Left lung (tissue), 10 donors: Measurements from ENCODE around the gene NEK5. TPM values are rescaled to one million over a fixed set of nuclear protein-coding genes. Genes with fewer than 3 reads are reported as not detected.
"Not testable (repeated sequence)": the region's sequence is repeated elsewhere in the genome, so short reads cannot be mapped to it uniquely, and the experiment has no call there.

Experiments
- ATAC-seq: fragments of 200-7000 bp; cut with Tn5 transposase; one replicate; pipeline ENCODE4 v1.9.1; 2020; ENCODE audit warnings: moderate library complexity
- DNase-seq, 4 donors: peaks; one replicate each; pipeline ENCODE4 v3.0.0-alpha.2; 2013 to 2020
- H3K27ac ChIP-seq, 2 donors: fragments of 200-600 bp; sonication (generic) in 1 of 2; one replicate each; pipeline versions ENCODE4 v1.5.0 to v1.8.0; 2020 to 2021
- H3K27me3 ChIP-seq, 2 donors: fragments of 200-600 bp; sonication (generic) in 1 of 2; one replicate each; pipeline versions ENCODE4 v1.5.0 to v1.8.0; 2020 to 2021
- H3K36me3 ChIP-seq, 2 donors: fragments of 200-600 bp; sonication (generic) in 1 of 2; one replicate each; pipeline versions ENCODE4 v1.5.0 to v1.8.0; 2020 to 2021
- H3K4me1 ChIP-seq, 2 donors: fragments of 200-600 bp; one replicate each; pipeline ENCODE4 v1.8.0; 2021
- H3K4me3 ChIP-seq, 2 donors: fragments of 200-600 bp; sonication (generic) in 1 of 2; one replicate each; pipeline versions ENCODE4 v1.5.0 to v1.8.0; 2020 to 2021; ENCODE audit warnings: mild to moderate bottlenecking in 1 of 2
- H3K9me3 ChIP-seq, 2 donors: fragments of 200-600 bp; sonication (generic) in 1 of 2; one replicate each; pipeline versions ENCODE4 v1.5.0 to v1.8.0; 2020 to 2021
- intact Hi-C, 2 donors: fragments of 100-400 bp; cut with DNase I; formaldehyde crosslinking; loops; one replicate each; pipeline versions ENCODE4 v1.11.2 to v1.14.2; 2022
- polyA plus RNA-seq, 6 donors: library from polyadenylated mRNA; unstranded; fragments of 120-200 nt; gene quantifications; one replicate each; pipeline ENCODE4 v1.2.1, GENCODE V29; 2013; ENCODE audit not compliant: insufficient read length in 6 of 6
- total RNA-seq, 2 donors: library from RNA; stranded (reverse); fragmentation: NEBNext Ultra II Directional; extraction: Animal tissue kit (Norgen Biotek cat#: 25700); gene quantifications; one replicate each; pipeline ENCODE4 v1.2.1, GENCODE V29; 2021
- TF ChIP-seq, protein P1 (sequence below), 2 donors: fragments of 200-600 bp; sonication (generic) in 1 of 2; IDR thresholded peaks; one replicate each; pipeline versions ENCODE4 v1.5.0 to v1.8.0; 2021; ENCODE audit warnings: antibody characterized with exemption in 2 of 2
- donor health status: DM: no; HTN: yes; CAD: no.
- donor health status: DM: no; HTN: no; CAD: no.

Gene NEK5
- total and polyA plus RNA-seq, 8 donors, result 0.41 to 6.9 (median 4.7) TPM

DNA sequence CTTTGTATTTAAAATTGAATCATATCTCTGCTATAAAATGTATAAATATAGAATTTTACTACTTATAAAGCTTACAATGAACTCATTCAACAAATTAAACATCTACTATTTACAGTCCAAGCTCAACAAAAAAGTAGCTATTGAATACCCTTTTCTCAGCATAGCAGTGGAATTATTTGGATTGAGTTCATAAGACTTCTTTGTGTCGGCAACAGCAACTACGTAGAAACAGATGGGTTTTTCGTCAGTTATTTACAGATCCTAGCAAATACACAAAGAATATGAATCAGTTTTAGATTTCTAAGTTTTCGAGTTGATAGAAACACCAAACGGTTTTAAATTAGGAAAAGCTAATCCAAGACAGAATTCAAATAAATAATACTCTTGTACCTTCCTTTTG lies 41.0 kb upstream of the NEK5 start:
- intact Hi-C loops, result no loop called here
- peaks cover 0 to 10% of the 10 kb centered on the region in 2 donors for H3K4me1 ChIP-seq
- no peak overlapping the region for H3K4me3 ChIP-seq
- H3K9me3 ChIP-seq, result no peaks in the 10 kb centered on the region
- TF ChIP-seq, protein P1, sequence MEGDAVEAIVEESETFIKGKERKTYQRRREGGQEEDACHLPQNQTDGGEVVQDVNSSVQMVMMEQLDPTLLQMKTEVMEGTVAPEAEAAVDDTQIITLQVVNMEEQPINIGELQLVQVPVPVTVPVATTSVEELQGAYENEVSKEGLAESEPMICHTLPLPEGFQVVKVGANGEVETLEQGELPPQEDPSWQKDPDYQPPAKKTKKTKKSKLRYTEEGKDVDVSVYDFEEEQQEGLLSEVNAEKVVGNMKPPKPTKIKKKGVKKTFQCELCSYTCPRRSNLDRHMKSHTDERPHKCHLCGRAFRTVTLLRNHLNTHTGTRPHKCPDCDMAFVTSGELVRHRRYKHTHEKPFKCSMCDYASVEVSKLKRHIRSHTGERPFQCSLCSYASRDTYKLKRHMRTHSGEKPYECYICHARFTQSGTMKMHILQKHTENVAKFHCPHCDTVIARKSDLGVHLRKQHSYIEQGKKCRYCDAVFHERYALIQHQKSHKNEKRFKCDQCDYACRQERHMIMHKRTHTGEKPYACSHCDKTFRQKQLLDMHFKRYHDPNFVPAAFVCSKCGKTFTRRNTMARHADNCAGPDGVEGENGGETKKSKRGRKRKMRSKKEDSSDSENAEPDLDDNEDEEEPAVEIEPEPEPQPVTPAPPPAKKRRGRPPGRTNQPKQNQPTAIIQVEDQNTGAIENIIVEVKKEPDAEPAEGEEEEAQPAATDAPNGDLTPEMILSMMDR (IDR thresholded peaks at IDR 0.05), result no peak
- DNase-seq, result no peak
- no peaks in the 10 kb centered on the region for H3K27me3 ChIP-seq
- no peak for ATAC-seq
- H3K36me3 ChIP-seq, result peaks cover 0 to 59% of the 10 kb centered on the region in 2 donors
- no peak overlapping the region for H3K27ac ChIP-seq

DNA sequence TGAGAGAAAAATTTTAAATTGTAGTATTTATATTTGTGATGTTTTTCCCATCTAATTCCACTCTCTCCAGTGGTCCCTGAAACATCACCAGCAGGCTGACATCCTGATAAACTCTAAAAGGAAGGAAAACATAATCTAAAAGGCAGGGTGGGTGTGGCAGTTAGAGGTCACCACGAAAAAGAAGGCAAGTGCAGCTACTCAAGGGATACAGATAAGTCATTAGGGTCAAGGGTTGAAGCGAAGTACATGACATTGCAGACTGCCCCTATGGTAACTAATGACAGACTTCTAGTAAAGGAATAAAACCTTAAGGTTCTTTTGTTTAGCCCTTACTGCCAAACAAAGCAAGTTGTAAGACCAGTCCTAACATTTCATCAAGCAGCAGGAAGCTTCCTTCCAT lies 36.5 kb upstream of the NEK5 start:
- intact Hi-C loops, result no loop called here
- DNase-seq (no peak), ATAC-seq (no peak)
- H3K4me1 ChIP-seq, result peaks cover 4 to 9% of the 10 kb centered on the region in 2 donors
- H3K36me3 ChIP-seq, result peaks cover 0 to 40% of the 10 kb centered on the region in 2 donors
- TF ChIP-seq, protein P1 (IDR thresholded peaks at IDR 0.05), result no peak
- H3K4me3 ChIP-seq, result no peak overlapping the region
- no peaks in the 10 kb centered on the region for H3K9me3 ChIP-seq
- peak overlapping the region in 1 of 2 donors; percentile 25 for H3K27ac ChIP-seq
- H3K27me3 ChIP-seq, result no peaks in the 10 kb centered on the region

DNA sequence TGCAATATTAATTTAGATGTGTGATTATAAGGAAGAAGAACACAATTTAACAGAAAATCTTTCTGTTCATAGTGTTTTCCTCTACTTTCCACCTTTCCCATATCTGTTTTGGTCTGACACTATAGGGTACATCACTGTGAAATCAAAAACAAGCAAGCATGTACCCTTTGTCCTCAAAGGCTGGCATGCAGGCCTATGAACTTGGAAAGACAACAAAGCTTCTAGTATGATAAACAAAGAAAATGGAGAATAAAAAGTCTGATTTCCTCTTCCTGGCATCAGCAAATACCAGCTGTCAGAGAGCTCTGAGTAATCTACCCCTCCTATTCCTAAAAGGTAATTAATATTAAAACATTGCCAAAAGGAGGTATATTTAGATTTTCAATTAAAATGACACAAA lies 36.1 kb upstream of the NEK5 start:
- Histone ChIP-seq H3K4me3 (no peak overlapping the region), H3K9me3 (no peaks in the 10 kb centered on the region), H3K27me3 (no peaks in the 10 kb centered on the region), H3K27ac (no peak overlapping the region), H3K36me3 (peaks cover 0 to 36% of the 10 kb centered on the region in 2 donors), H3K4me1 (peaks cover 4 to 12% of the 10 kb centered on the region in 2 donors)
- DNase-seq (no peak), ATAC-seq (no peak)
- intact Hi-C loops, result no loop called here
- TF ChIP-seq, protein P1 (IDR thresholded peaks at IDR 0.05), result no peak

DNA sequence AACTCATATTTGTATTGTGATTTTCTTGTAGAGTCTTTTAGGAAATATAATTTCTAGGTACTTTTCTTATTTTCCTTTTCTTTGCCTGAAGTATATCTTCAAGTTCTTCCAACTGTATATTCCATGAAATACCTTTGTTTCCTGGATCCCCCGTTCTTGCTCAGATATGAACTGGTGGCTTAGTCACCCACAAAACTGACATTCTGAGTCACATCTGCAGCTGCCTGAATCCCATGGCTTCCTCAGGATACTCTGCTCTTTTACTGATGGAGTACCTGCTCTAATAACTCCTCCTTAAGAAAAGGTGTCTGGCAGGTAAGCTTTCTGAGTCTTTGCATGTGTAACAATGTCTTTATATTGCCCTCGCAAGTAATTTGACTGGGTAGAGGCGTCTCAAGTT lies 35.0 kb upstream of the NEK5 start:
- DNase-seq, H3K4me3 ChIP-seq, H3K9me3 ChIP-seq, intact Hi-C loops, H3K27me3 ChIP-seq, ATAC-seq: not testable (repeated sequence)
- H3K36me3 ChIP-seq, result peaks cover 0 to 26% of the 10 kb centered on the region in 2 donors
- H3K4me1 ChIP-seq, result peaks cover 4 to 20% of the 10 kb centered on the region in 2 donors
- H3K27ac ChIP-seq, result peak overlapping the region in 1 of 2 donors; percentile 31

DNA sequence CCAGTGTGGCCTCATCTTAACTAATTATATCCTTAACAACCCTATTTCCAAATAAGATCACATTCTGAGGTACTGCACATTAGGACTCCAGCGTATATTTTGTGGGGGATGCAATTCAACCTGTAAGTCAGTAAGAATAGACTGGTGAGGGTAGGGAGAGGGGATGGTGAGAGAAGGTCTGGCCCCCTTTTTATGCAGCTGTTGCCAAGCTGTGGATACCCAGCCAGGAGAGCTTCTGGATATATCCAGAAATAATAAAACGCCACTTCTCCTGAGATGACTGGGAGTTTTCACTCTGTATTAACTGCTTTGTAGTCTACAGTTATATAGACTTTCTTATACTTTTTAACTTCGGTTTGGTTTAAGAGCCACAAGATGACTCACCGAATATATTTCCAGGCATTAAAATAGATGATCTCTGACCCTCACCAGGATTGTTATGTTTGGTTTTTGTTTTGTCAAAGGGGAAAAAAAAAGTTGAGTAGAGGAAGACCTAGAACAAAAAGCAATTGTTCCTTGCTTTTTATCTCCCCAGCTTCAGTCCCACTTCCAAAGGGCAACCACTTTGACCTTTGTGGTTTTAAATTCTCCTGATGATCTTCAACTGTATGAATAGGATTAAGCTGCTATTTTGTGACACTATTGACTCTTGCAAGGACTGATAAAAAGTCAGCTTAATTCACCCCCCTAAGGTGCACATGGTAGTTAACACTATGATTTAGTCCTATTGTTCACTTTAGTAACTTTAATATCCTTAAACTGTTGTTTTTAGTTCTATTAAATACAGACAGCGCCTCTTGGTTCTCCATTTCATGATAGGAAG lies 33.6 kb upstream of the NEK5 start:
- Histone ChIP-seq H3K4me1 (peaks cover 4 to 30% of the 10 kb centered on the region in 2 donors), H3K4me3 (no peak overlapping the region), H3K36me3 (peaks cover 0 to 12% of the 10 kb centered on the region in 2 donors), H3K9me3 (no peaks in the 10 kb centered on the region), H3K27ac (peak overlapping the region; percentile 36 to 53), H3K27me3 (no peaks in the 10 kb centered on the region)
- DNase-seq (no peak), ATAC-seq (no peak)
- intact Hi-C loops, result no loop called here
- TF ChIP-seq, protein P1 (IDR thresholded peaks at IDR 0.05), result no peak
